ENCODE results near the gene LAMA2.

LAMA2 gene

DNA sequence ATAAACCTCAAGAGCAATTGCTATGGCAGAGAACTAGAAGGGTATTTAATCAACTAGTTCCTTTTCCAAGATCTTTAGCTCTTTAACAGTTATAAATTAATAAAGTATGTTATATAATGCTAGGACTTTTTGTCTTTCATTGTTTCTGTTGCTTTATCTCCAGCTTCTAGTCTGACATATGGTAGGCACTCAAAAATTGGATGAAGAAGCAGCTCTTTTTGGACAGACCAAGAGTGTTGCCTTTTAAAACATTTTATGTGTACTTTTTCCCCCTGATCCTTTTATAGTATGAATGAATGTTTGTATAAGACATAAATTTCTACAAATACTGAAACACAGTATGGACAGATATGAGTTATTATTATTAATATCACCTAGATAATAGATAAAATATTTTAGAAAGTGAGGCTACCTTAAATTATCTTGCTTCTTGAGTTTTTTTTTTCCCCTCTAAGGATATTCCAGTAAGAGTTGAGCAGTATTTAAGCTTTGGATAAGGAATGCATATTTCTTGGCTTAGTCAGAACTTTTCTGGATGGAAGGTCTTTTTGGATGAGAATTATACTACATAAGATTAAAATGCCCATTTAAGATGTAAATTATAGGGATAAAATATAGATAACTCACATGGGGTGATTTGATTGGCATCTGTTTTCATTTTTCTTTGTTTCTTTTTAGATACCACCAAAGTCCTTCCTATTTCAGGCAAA, 16.6 kb downstream of the LAMA2 start:
- no peak for DNase-seq (ENCODE audit: low read depth in 2 of 2)

DNA sequence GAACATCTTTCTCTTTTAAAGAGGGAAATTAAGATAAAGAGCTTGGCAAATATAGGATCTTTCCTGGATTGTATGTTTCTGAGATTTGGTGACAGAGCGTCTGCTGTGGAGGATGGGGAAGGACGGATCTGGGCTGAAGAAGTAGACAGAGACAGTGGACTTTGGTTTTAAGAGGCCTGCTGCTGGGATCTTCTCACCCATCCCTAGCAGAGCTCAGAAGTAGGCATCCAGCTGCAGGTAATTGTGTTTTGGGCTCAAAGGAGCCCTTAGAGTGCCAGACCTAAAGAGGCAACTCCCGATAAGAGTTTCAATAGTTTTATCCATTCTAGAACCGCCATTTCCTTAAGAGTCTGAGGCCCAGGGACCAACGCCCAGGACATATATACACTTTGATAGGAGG, 20.8 kb downstream of the LAMA2 start:
- DNase-seq (ENCODE audit: low read depth in 2 of 2) = no peak

DNA sequence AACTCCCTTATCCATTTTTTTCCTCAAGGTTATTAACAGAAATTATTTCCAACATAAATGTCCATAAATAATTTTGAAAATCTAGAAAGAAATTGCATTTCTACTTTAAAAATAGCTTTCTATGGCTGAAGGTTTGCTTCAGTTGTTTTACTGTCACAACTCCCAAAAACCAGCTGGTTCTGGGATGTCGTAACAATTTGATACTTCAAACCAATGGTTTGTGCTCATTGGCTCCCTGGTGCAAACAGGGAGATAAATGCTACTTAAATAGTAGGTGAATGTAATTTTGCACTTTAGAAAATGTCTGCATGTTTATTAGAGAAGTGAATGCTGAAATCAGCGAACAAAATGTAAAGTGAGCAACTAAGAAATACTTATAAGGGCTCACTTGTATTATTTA, 31.1 kb downstream of the LAMA2 start:
- DNase-seq (ENCODE audit: low read depth in 2 of 2) = no peak

GRCh38 chr6:128918886-128919285, 35.9 kb downstream of the LAMA2 start:
- DNase-seq (ENCODE audit: low read depth in 2 of 2) = no peak

DNA sequence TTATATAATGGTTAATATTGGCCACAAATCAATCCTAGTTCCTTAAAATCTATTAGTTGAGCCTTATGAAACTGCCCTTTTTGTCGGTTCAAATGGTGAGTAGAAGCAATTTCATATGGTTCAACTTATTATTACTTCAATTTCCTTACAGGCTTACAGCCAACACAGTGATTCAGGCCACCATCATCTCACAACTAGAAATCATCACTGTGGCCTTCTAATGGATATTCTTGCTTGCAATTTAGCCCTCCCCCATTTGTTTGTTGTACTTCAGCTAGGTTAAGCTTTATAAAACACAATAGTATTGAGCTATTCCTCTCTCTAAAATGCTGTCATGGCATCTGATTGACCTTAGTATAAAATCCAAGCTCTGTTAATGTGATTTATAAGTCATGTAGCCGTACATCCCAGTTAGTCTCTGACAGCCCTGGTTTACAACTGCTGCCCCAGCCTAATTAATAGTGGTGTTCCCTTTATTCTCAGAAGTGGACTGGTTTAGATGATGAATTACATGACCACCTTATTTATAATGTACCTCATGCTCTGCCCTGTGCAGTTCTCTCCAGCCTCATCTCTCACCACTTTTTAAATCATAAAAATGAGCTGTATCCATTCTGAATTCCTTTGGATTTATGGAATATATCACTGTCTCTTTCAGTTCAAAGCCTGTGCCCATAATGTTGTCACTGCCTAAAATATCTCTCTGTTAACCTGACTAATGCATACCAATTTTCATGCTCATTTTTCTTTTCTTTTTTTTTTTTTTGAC, 36.7 kb downstream of the LAMA2 start:
- DNase-seq (ENCODE audit: low read depth in 2 of 2) = no peak

- no peak for DNase-seq (ENCODE audit: low read depth in 2 of 2)
Observed at GRCh38 chr6:128925765-128926164, 42.8 kb downstream of the LAMA2 start.

DNA sequence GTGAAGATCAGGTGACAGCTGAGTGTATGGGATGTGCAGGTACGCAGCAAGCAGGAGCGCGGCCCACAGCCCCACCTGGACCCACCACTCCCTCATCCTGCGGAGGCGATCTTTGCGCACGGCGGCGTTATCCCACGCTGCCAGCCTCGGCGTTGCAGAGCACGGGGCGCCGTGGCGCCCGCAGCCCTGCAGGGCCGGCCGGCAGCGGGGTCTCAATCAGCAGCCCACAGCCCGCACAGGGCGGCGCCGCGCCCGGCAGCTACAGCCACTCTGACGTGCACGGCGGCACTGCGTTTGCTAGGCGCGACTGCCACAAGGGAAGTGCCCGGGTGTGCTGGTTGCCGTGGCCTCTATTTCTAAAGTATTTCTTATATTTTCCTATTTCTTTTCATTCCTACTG, 46.9 kb downstream of the LAMA2 start:
- no peak for DNase-seq (ENCODE audit: low read depth in 2 of 2)

DNA sequence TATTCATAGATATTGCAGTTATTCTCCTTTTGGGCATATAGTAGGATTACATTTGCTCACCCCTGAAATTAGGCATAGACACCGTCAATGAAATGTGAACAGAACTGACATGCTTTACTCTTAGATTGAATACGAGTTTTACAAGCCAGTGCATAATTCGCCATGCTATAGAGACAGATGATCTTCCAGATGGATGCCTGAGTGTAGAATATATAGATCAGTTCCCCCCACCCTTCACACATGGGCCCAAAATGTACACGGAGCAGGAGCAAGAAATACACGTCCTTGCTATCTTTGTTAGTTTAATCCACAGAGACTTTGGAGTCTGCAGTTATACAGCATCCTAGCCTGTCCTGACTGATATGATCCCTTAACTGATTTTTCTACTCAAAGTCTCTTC, 47.4 kb downstream of the LAMA2 start:
- DNase-seq (ENCODE audit: low read depth in 2 of 2) = no peak

GRCh38 chr6:128932061-128932460, 49.1 kb downstream of the LAMA2 start:
- DNase-seq (ENCODE audit: low read depth in 2 of 2) = no peak

- DNase-seq (ENCODE audit: low read depth in 2 of 2) = no peak
Observed at GRCh38 chr6:128950864-128951263, 67.9 kb downstream of the LAMA2 start.

DNA sequence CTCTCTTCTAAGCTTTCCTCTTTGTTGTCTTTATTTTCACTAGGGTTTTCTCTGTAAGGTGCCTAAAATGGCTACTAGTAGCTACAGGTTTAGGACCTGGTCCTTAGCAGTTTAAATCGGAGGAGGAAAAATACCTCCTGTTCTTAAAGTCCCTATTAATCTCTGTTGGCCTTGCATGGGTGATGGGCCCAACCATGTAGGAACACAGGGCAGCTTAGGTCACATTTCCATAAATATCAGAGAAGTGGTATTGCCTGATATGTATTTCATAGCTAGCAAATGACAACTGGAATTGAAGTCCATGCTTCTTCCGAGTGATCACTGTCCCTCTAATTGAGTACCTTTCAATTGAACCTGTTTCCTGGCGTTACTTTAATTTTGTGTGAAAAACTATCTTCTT, 70.0 kb downstream of the LAMA2 start:
- no peak for DNase-seq (ENCODE audit: low read depth in 2 of 2)

DNA sequence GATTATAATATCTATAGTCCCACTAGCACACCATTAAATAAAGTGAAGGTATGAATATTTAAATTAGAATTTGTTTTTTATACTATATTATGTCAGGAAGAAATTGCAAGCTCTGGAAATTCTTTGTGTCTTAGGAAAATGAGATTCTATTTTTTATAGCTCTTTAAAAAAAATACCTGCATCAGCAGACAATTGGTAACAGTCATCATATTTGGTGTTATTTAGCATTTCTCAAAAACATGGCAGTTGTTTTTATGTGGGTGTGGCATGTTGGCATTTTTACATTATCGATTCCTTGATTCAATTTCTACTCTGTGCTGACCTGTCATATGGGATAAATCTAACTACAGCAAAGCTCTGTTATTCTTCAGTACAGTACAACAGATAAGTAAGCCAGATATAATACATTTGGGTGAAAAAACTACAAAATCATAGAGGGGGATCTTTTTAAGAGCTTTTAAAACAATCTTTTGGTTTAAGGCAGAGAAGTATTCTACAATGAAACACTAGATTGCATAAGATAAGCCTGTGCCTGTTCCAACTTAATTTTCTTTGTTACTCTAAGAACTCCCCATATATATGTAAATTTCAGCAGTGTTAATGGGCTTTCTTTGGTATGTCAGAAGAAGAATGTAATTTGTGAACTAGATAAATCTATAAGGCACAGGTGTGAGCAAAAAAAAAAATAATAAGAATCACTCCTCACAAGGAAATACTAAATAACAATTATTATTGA, 71.5 kb downstream of the LAMA2 start:
- DNase-seq (ENCODE audit: low read depth in 2 of 2) = no peak

DNA sequence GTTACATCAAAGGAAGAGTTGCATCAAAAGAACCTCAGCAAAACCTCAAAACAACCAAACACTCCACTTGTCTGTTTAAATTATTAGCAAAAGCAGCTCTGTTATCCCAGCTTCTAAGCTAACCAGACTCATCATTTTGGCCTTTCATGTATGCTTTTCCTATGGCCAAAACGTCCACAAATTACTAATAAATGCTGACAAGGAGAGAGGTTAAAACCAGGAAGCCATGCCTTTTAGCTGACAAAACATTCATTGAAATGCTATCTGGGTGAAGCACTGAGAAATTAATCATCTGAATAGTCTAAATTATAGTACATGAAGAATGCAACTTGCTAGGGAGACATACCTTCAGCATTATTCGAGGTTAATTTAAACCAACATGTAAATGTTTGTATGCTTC, 80.6 kb downstream of the LAMA2 start:
- DNase-seq (ENCODE audit: low read depth in 2 of 2) = no peak

DNA sequence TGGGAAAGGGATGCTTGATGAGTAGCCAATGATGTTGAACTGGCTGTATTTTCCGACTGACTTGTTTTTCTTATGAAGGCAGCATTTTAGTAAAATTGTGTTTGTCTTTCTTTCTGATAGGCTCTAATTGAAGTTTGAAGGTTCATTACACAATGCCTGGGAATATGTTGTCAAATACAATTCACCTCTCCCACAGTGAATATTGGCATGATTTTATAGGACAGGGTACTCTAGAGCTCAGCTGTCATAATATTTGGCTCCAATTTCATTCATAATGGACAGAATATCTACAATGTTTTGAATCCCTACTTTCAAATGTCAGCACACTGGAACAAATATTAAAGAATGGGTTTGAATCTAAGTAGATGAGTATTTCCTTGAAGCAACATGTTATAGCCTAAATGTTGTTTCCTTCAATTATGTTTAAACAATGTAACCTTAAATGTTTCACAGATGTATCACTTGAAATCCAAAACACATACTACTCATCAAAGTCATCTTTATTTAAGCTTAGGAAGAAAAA, 81.4 kb downstream of the LAMA2 start:
- no peak for DNase-seq (ENCODE audit: low read depth in 2 of 2)

DNA sequence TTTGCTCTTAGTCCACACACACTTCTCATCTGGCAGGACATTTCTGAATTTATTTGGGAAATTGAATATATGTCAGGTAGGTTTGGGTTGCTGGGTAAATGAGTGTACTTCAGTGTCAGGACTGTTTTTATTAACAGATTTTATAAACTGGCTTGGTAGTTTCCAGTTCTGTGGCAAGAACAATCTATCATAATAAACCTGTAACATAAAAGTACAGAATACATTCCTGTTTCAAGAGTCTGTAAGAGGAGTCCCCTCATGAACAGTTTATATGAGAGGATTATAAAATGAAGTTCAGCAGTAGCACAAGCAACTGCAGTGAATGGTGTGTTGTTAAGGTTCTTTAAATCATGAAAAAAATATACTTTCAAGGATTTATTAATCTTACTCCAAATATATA, 81.8 kb downstream of the LAMA2 start:
- no peak for DNase-seq (ENCODE audit: low read depth in 2 of 2)

DNA sequence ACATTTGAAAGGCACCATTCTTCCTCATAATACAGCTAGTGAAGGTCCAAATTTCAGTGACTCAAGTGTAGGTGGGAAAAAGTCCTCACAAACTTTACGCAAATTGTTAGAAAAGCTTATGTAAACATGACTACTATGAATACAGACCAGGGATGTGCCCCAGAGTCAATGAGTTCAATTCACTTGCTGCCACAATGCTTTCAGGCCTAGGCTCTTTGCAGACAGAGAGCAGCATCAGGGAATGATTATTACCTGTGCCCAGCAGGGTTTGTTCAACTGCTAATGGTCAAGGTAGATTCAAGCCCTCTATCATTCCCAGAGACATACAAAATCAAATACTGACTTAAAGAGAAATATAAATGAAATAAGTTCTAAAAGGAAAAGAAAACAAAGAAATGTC, 84.0 kb downstream of the LAMA2 start:
- no peak for DNase-seq (ENCODE audit: low read depth in 2 of 2)

DNA sequence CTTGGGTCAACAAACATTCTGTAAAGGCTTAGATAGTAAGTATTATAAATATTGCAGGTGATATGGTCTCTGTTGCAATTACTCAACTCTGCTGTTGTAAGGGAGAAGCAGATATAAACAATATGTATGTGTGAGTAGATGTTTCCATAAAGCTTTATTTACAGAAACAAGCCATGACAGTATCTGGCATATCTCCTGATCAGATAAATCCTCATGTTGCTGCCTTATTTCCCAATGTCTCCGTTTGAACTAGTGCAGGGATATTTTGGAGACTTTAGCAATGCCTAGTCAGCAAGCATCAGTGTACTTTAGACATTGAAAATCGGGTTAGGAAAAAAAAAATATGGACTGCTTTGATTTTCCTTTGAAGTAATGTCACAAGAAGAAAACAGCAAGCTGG, 96.1 kb downstream of the LAMA2 start:
- DNase-seq (ENCODE audit: low read depth in 2 of 2) = no peak

GRCh38 chr6:128981716-128982115, 98.8 kb downstream of the LAMA2 start:
- no peak for DNase-seq (ENCODE audit: low read depth in 2 of 2)

- no peak for DNase-seq (ENCODE audit: low read depth in 2 of 2)
Observed at GRCh38 chr6:128990360-128990759, 107.4 kb downstream of the LAMA2 start.

- DNase-seq (ENCODE audit: low read depth in 2 of 2) = no peak
Observed at GRCh38 chr6:128990915-128991314, 108.0 kb downstream of the LAMA2 start.

DNA sequence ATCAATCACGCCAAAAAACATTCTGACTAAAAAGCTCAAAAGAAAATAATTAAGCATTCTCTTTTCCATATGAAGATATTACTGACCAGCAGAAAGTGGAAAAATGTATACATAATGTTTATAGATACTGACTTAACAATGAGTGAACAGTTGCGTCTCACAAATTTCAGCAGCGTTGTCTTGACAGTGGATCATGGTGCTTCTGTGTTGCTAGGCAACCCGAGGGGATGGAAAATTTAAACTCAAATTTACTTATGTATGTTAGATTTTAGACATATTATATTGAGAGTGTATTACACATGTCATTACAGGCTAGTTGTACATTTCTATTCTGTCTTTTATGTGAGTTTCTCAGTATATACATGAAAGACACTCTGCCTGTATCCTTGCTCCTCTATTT, 110.2 kb downstream of the LAMA2 start:
- no peak for DNase-seq (ENCODE audit: low read depth in 2 of 2)

GRCh38 chr6:128997880-128998279, 114.9 kb downstream of the LAMA2 start:
- no peak for DNase-seq (ENCODE audit: low read depth in 2 of 2)

Data from stimulated activated CD8-positive, alpha-beta memory T cell treated with anti-CD3 and anti-CD28 coated beads, Interleukin-2, amount 100 ng/mL, for 48 hours (primary cell).